Caco-2 (cell line): ENCODE data around the gene PPAN. TPM values are rescaled to one million over a fixed set of nuclear protein-coding genes. Genes with fewer than 3 reads are reported as not detected.

Source experiments
- BruUV-seq: library from RNA; stranded (reverse); fragments of 400-500 nt; replicated peaks from 2 replicates; lab custom pipeline; 2021; lab: Mats Ljungman, UMichigan
- CTCF ChIA-PET: fragments of 300-600 bp; sonication (Branson Sonifier 250); formaldehyde crosslinking; loops from one replicate; lab custom pipeline; 2022; ENCODE audit warnings: antibody characterized with exemption; lab: Charles Lee
- POLR2A ChIA-PET: fragments of 300-600 bp; sonication (Branson Sonifier 250); formaldehyde crosslinking; loops from one replicate; lab custom pipeline; 2022; ENCODE audit warnings: antibody characterized with exemption; lab: Charles Lee
- DNase-seq, 2 experiments: peaks; one replicate each; pipeline versions ENCODE4 v3.0.0 to v3.0.0-alpha.2; 2020 to 2022
- H3K27me3 ChIP-seq: replicated peaks from 2 replicates; pipeline ENCODE4 v1.6.0; 2011; ENCODE audit warnings: low read length; ENCODE audit not compliant: control insufficient read depth, insufficient read depth
- H3K36me3 ChIP-seq: 2 replicates; pipeline ENCODE4 v1.5.1; 2011; ENCODE audit warnings: low read length; ENCODE audit not compliant: control insufficient read depth, insufficient read depth
- H3K4me1 ChIP-seq: fragments of 250-450 bp; sonication (Bioruptor Pico); 2 replicates; pipeline ENCODE4 v1.5.1; 2020; ENCODE audit warnings: mild to moderate bottlenecking
- H3K4me3 ChIP-seq: 2 replicates; pipeline ENCODE4 v1.5.1; 2011; ENCODE audit warnings: low read depth, mild to moderate bottlenecking, control low read depth, low read length
- H3K9me3 ChIP-seq: fragments of 250-450 bp; sonication (Bioruptor Pico); 2 replicates; pipeline ENCODE4 v1.5.1; 2020; ENCODE audit warnings: mild to moderate bottlenecking, moderate library complexity
- H3K27ac Mint-ChIP-seq: one replicate; pipeline ENCODE4 v1.8.0; 2022; ENCODE audit warnings: mixed read lengths; ENCODE audit not compliant: unreplicated experiment
- H3K27me3 Mint-ChIP-seq: one replicate; pipeline ENCODE4 v1.8.0; 2022; ENCODE audit warnings: mixed read lengths; ENCODE audit not compliant: insufficient read depth, unreplicated experiment
- H3K36me3 Mint-ChIP-seq: one replicate; pipeline ENCODE4 v1.8.0; 2022; ENCODE audit warnings: mild to moderate bottlenecking, mixed read lengths; ENCODE audit not compliant: insufficient read depth, unreplicated experiment
- H3K4me1 Mint-ChIP-seq: one replicate; pipeline ENCODE4 v1.8.0; 2022; ENCODE audit warnings: low read depth, mixed read lengths; ENCODE audit not compliant: unreplicated experiment
- H3K4me3 Mint-ChIP-seq: one replicate; pipeline ENCODE4 v1.8.0; 2022; ENCODE audit warnings: mild to moderate bottlenecking, moderate library complexity, mixed read lengths; ENCODE audit not compliant: unreplicated experiment
- H3K9me3 Mint-ChIP-seq: one replicate; pipeline ENCODE4 v1.8.0; 2022; ENCODE audit warnings: mixed read lengths; ENCODE audit not compliant: unreplicated experiment
- intact Hi-C: fragments of 100-400 bp; cut with micrococcal nuclease; formaldehyde crosslinking; loops from one replicate; pipeline ENCODE4 v1.10.0; 2022; ENCODE audit not compliant: unreplicated experiment
- total RNA-seq: library from RNA; stranded (reverse); gene quantifications from 2 replicates; pipeline ENCODE4 v1.2.3, GENCODE V29; 2022
- TF ChIP-seq, protein P1 (sequence below), 2 experiments: fragments of 200-600 bp in 1 of 2; IDR thresholded peaks; 1 replicate in 1 of 2; 2 replicates in 1 of 2; pipeline versions ENCODE4 v1.5.1 to v1.8.0; 2011 to 2022; ENCODE audit warnings: antibody characterized with exemption in 1 of 2, control low read depth in 1 of 2, inconsistent platforms in 1 of 2, low read depth in 1 of 2, low read length in 1 of 2, mild to moderate bottlenecking in 1 of 2, moderate library complexity in 1 of 2; ENCODE audit not compliant: insufficient read depth in 1 of 2, severe bottlenecking in 1 of 2, unreplicated experiment in 1 of 2

Gene PPAN
- total RNA-seq, 1 experiment from 2014 or later = 62.8 TPM

DNA sequence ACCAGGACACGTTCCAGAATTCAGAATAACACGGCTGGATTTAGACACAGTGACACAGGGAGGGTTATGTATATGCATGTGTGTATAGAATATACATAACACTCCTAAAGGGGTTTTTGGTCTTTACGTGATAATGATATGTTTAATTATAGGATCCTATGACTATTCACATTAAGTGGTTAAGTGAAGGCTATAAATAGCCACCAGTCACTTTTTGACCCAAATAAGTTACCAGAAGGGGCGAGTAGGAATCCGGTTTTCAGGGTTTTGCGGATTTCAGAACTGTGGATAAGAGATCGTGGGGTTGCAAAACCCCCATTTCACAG is 10.6 kb upstream of the PPAN start:
- Mint-ChIP-seq H3K27ac (no peak overlapping the region), H3K36me3 (peaks cover 24% of the 10 kb centered on the region), H3K9me3 (no peaks in the 10 kb centered on the region), H3K4me1 (no peaks in the 10 kb centered on the region), H3K27me3 (peaks cover 2% of the 10 kb centered on the region), H3K4me3 (peak overlapping the region; percentile 67)
- ChIA-PET POLR2A (interaction anchor here (0.6 to 1.5 kb wide), 6 partner anchors 9 to 238 kb away, joined by 3 to 22 read pairs (median 4); partner anchors contain the start of genes MRPL4, PPAN and RAVER1), CTCF (interaction anchor here (0.6 to 1.5 kb wide), 6 partner anchors 11 to 172 kb away, joined by 3 to 10 read pairs (median 3); partner anchors contain the start of gene PPAN)
- Histone ChIP-seq H3K27me3 (no peaks in the 10 kb centered on the region), H3K9me3 (no peaks in the 10 kb centered on the region), H3K36me3 (no peaks in the 10 kb centered on the region), H3K4me3 (peak overlapping the region; percentile 54), H3K4me1 (no peaks in the 10 kb centered on the region)
- intact Hi-C loops = no loop called here
- TF ChIP-seq, protein P1, sequence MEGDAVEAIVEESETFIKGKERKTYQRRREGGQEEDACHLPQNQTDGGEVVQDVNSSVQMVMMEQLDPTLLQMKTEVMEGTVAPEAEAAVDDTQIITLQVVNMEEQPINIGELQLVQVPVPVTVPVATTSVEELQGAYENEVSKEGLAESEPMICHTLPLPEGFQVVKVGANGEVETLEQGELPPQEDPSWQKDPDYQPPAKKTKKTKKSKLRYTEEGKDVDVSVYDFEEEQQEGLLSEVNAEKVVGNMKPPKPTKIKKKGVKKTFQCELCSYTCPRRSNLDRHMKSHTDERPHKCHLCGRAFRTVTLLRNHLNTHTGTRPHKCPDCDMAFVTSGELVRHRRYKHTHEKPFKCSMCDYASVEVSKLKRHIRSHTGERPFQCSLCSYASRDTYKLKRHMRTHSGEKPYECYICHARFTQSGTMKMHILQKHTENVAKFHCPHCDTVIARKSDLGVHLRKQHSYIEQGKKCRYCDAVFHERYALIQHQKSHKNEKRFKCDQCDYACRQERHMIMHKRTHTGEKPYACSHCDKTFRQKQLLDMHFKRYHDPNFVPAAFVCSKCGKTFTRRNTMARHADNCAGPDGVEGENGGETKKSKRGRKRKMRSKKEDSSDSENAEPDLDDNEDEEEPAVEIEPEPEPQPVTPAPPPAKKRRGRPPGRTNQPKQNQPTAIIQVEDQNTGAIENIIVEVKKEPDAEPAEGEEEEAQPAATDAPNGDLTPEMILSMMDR (IDR thresholded peaks at IDR 0.05; ENCODE audit: insufficient read depth in 1 of 2, low read depth in 1 of 2, low read length in 1 of 2, severe bottlenecking in 1 of 2, unreplicated experiment in 1 of 2) = no peak
- DNase-seq = no peak
- BruUV-seq = no TSS peak

DNA sequence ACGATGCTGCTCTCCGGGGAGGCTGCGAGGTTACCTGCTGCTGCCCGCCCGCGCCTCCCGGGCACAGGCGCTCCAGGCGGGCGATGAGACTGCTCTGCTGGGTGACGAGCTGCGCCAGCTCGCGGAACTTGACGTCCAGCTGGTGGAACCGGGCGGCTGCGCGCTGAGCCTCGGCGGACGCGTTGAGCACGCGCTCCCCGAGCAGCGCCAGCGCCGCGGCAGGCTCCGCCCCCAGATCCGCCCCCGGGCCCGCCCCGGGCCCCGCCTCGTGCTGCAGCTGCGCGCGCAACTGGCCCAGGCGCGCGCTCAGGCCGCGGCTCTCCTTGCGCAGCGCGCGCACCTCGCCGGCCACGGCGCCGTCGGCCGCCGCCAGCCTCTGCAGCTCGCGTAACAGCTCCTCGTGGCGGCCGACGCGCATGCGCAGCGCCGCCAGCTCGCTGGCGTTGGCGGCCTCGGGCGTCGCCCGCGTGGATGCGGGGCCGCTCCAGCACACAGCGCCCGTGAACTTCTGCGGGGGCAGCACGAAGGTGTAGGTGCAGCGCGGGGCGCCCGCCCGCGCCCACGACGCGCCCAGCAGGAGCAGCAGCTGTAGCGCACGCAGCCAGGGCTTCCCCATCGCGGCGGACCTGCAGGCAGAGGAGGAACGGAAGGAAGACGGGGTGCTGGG is 10.1 kb upstream of the PPAN start:
- CTCF ChIA-PET = interaction anchor here (0.6 to 1.5 kb wide), 11 partner anchors 10 to 699 kb away, joined by 3 to 10 read pairs (median 3); partner anchors contain the start of gene PPAN
- peaks cover 2% of the 10 kb centered on the region for H3K27me3 Mint-ChIP-seq
- intact Hi-C loops = loop anchor here (1.0 kb wide), 1 partner anchor 10 kb away; the partner anchor contains the start of gene PPAN
- Histone ChIP-seq H3K27me3 (no peaks in the 10 kb centered on the region), H3K9me3 (no peaks in the 10 kb centered on the region), H3K36me3 (no peaks in the 10 kb centered on the region), H3K4me1 (no peaks in the 10 kb centered on the region), H3K4me3 (peak overlapping the region; percentile 54)
- BruUV-seq = no TSS peak
- H3K9me3 Mint-ChIP-seq = no peaks in the 10 kb centered on the region
- H3K27ac Mint-ChIP-seq = no peak overlapping the region
- DNase-seq = peak; percentile 85 to 94
- peaks cover 24% of the 10 kb centered on the region for H3K36me3 Mint-ChIP-seq
- TF ChIP-seq, protein P1 (IDR thresholded peaks at IDR 0.05; ENCODE audit: insufficient read depth in 1 of 2, low read depth in 1 of 2, low read length in 1 of 2, severe bottlenecking in 1 of 2, unreplicated experiment in 1 of 2) = no peak
- POLR2A ChIA-PET = interaction anchor here (0.6 to 1.5 kb wide), 8 partner anchors 9 to 238 kb away, joined by 3 to 22 read pairs (median 4); partner anchors contain the start of genes MRPL4, PPAN and RAVER1
- peak overlapping the region; percentile 67 for H3K4me3 Mint-ChIP-seq
- no peaks in the 10 kb centered on the region for H3K4me1 Mint-ChIP-seq

DNA sequence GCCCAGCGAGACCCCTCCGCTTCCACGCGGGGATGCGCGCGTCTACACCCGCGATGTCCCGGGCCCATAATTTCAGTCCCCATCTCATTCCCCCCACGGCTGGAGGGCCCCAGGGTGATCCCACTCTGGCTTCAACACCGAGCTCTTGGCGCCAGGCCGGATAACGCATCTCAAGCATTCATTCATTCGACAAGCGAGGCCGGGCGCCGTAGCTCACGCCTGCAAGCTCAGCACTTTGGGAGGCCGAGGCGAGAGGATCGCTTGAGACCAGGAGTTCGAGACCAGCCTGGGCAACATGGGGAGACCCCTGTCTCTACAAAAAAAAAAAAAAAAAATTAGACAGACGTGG is 9.6 kb upstream of the PPAN start:
- Histone ChIP-seq H3K4me3 (peak overlapping the region; percentile 54), H3K27me3 (no peaks in the 10 kb centered on the region), H3K9me3 (no peaks in the 10 kb centered on the region), H3K36me3 (no peaks in the 10 kb centered on the region), H3K4me1 (no peaks in the 10 kb centered on the region)
- DNase-seq = no peak
- TSS peak; percentile 35 for BruUV-seq
- no peaks in the 10 kb centered on the region for H3K9me3 Mint-ChIP-seq
- H3K4me1 Mint-ChIP-seq = no peaks in the 10 kb centered on the region
- intact Hi-C loops = loop anchor here (1.0 kb wide), 1 partner anchor 10 kb away; the partner anchor contains the start of gene PPAN
- ChIA-PET CTCF (interaction anchor here (0.6 to 1.5 kb wide), 9 partner anchors 10 to 698 kb away, joined by 3 to 10 read pairs (median 3); partner anchors contain the start of gene PPAN), POLR2A (interaction anchor here (0.6 to 1.5 kb wide), 5 partner anchors 10 to 165 kb away, joined by 3 to 22 read pairs (median 3); partner anchors contain the start of genes MRPL4 and PPAN)
- no peak overlapping the region for H3K27ac Mint-ChIP-seq
- TF ChIP-seq, protein P1 (IDR thresholded peaks at IDR 0.05; ENCODE audit: insufficient read depth in 1 of 2, low read depth in 1 of 2, low read length in 1 of 2, severe bottlenecking in 1 of 2, unreplicated experiment in 1 of 2) = no peak
- H3K36me3 Mint-ChIP-seq = peaks cover 22% of the 10 kb centered on the region
- peak overlapping the region; percentile 67 for H3K4me3 Mint-ChIP-seq
- peaks cover 2% of the 10 kb centered on the region for H3K27me3 Mint-ChIP-seq
